ENCODE results near the gene NDRG4. TPM values are rescaled to one million over a fixed set of nuclear protein-coding genes. Genes with fewer than 3 reads are reported as not detected.
A peak's percentile ranks its signal among the peaks of the same experiment; 100 is the strongest.

Gene NDRG4
- total RNA-seq, 6 experiments from 2014 or later: 1.5 to 5.3 (median 3.6) TPM

DNA sequence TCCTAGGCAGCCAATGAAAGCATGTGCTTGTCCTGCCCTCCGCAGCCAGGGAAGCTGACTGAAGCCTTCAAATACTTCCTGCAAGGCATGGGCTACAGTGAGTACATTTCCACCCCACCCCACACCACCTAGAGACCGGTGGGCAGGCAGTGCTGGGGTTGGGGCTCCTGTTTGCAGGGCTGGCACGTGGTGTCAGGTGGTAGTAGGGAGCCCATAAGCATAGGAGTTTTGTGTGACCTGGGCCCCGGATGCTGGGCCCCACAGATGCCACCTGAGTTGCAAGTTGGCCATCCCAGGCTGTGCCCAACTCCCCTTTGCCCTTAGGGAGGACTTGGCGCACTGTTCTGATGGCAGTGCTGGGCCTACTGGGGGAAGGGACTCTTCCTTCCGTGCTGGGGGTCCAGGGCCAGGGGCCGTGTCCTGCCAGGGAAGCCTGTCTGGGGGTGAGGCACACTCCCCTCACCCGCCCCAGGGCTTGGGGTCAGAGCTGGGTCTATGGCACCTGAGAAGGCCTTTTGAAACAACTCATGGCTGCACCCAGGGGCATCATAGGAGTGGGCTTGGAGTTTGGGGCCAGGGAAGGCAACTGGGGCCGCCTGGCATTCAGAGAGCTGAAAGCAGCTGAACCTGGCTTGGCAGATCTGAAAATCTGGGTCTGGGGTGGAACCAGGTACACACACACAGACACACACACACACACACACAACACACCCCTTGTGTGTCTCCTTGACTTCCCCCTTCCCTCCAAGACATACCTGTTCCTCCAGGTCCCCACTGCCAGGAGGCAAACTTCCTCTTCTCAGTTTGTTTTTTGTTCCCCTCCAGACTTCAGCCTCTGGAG lies 9.5 kb downstream of the NDRG4 start:
- no peaks in the 10 kb centered on the region for H3K9me3 Mint-ChIP-seq
- TF ChIP-seq CTCF (IDR thresholded peaks at IDR 0.05): no peak
- no peak overlapping the region for H3K4me3 Mint-ChIP-seq
- peaks cover 2% of the 10 kb centered on the region for H3K27me3 Mint-ChIP-seq (ENCODE audit: insufficient read depth)
- peaks cover 20% of the 10 kb centered on the region for H3K4me1 Mint-ChIP-seq (ENCODE audit: low read depth)
- no peaks in the 10 kb centered on the region for H3K36me3 Mint-ChIP-seq (ENCODE audit: low read depth)
- DNase-seq: no peak
- H3K27ac Mint-ChIP-seq: no peak overlapping the region

DNA sequence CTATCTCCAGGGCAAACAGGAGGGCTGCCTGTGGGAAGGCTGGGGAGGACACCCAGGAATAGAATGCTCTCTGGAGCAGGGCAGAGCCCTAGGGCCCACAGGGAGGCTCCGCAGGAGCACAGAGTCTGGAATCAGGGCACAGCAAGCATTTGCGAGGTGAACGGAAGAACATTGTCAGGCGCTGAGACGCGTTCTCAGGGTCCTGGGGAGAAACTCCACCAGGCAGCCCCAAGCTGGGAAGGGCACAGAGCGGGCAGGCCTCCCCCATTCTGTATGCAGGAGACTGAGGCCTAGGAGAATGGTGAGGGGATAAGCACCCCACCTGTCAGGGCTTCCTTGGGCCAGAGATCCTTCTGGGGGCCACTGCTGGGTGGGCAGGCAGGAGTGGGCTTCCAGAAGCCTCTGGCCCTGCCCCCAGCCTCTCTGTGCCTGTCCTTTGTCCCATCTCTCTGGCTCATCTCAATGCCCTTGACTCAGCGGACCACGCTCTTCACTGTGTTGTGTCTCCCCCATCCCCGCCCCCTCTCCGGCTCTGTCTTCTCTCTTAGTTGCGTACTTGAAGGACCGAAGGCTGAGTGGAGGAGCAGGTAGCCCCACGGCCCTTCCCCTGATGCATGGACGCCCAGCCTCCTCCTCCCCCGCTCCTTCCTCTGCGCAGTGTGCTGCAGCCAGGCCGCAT lies 10.3 kb downstream of the NDRG4 start:
- Mint-ChIP-seq H3K4me3 (no peak overlapping the region), H3K27me3 (ENCODE audit: insufficient read depth) (peaks cover 7% of the 10 kb centered on the region), H3K9me3 (no peaks in the 10 kb centered on the region), H3K36me3 (ENCODE audit: low read depth) (peaks cover 5% of the 10 kb centered on the region; the same call in 1 of the 2 replicates), H3K4me1 (ENCODE audit: low read depth) (peaks cover 27% of the 10 kb centered on the region), H3K27ac (no peak overlapping the region)
- no peak for TF ChIP-seq CTCF (IDR thresholded peaks at IDR 0.05)
- DNase-seq: no peak

- Mint-ChIP-seq H3K4me3 (no peak overlapping the region), H3K36me3 (ENCODE audit: low read depth) (peaks cover 5% of the 10 kb centered on the region; the same call in 1 of the 2 replicates), H3K9me3 (no peaks in the 10 kb centered on the region), H3K27me3 (ENCODE audit: insufficient read depth) (peaks cover 8% of the 10 kb centered on the region), H3K27ac (no peak overlapping the region), H3K4me1 (ENCODE audit: low read depth) (peaks cover 27% of the 10 kb centered on the region)
- no peak for TF ChIP-seq CTCF (IDR thresholded peaks at IDR 0.05)
- no peak for DNase-seq
Observed at GRCh38 chr16:58510776-58511628, 11.1 kb downstream of the NDRG4 start.

DNA sequence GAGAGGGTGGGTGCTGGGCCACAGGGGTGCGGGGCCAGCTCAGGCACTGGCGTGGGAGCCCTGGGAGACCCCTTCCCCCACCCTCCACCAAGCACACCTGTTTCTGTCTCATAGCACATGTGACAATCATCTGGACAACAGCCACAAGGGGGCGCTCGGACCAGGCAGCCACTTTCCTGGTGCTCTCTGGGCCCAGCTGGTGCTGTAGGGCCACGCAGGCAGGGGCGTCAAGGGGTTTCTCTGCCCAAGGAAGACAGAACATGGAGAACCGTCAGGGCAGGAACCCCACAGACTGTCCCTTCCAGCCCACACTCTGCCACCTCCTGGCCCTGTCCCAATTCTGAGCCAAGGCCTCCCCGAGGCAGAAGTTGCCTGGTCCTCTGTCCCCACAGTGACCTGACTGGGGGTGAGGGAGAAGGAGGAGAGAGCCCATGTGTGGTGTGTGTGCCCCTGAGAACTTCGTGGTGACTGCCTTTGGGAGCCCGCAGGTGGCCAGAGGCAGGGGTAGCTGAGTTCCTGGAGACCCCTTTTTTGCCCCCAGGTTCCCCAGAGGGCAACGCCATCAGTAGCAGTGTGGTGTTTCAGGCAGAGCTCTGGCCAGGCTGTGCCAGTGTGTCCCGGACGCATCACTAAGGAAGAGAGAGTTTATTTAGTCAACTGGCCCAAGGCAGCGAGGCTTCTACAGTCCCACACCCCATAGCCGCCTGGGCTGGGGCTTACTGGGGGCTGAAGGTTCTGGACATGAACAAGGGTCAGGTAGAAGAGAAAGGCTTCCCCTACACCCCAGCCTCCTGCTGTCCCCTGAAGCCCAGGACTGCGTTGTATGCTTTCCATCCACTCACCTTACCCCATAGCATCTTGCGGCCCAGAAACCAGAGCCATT lies 12.2 kb downstream of the NDRG4 start:
- peak; percentile 53 for DNase-seq
- H3K27ac Mint-ChIP-seq: peak overlapping the region; percentile 19; the same call in 1 of the 2 replicates
- H3K4me3 Mint-ChIP-seq: no peak overlapping the region; the same call in 1 of the 2 replicates
- peaks cover 27% of the 10 kb centered on the region for H3K4me1 Mint-ChIP-seq (ENCODE audit: low read depth)
- H3K36me3 Mint-ChIP-seq (ENCODE audit: low read depth): peaks cover 15% of the 10 kb centered on the region
- TF ChIP-seq CTCF (IDR thresholded peaks at IDR 0.05): peak; percentile 97
- peaks cover 8% of the 10 kb centered on the region for H3K27me3 Mint-ChIP-seq (ENCODE audit: insufficient read depth)
- no peaks in the 10 kb centered on the region for H3K9me3 Mint-ChIP-seq
